HG02610 (cell line): Measurements from ENCODE around the gene PMF1.
"Not testable (repeated sequence)": the region's sequence is repeated elsewhere in the genome, so short reads cannot be mapped to it uniquely, and the experiment has no call there.

ENCODE experiments used
- ATAC-seq: cut with Tn5 transposase; IDR thresholded peaks from one replicate; pipeline ENCODE4 v1.9.1; 2021; ENCODE audit warnings: mild to moderate bottlenecking, moderate library complexity; ENCODE audit not compliant: unreplicated experiment

Gene PMF1

GRCh38 chr1:156195853-156196252, 17.0 kb upstream of the PMF1 start:
- no peak for ATAC-seq

- ATAC-seq, result no peak
These were observed 16.4 kb upstream of the PMF1 start for GRCh38 chr1:156196445-156196844.

DNA sequence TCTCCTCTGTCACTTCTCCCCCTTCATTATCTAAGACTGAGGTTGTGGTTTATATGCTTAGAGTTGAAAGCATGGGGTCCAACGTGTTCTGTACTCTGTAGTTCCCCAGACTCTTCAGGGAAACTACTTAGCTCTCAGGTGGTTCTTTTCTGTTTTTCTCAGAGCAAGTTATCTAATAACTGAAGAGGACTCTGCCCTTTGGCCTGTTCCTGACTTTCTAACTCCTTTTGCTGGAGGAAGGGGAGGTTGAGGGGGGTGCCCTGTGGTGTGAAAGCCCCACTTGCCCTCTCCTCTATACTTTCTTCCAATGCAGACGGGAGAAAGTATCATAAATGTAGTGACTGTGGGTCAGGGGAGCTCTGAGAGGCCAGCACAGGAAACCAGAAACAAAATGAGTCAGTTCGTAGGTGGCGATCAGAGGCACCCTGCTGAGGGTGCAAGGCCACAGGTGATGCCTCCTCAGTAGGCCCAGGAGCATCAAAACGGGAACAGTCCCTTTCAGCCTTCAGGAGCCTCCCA, 13.9 kb upstream of the PMF1 start:
- peak; percentile 58 for ATAC-seq

- ATAC-seq, result no peak
These were observed 12.8 kb upstream of the PMF1 start for GRCh38 chr1:156200044-156200443.

- ATAC-seq, result no peak
These were observed 9.5 kb upstream of the PMF1 start for GRCh38 chr1:156203331-156203730.

- ATAC-seq, result no peak
These were observed 8.1 kb upstream of the PMF1 start for GRCh38 chr1:156204686-156205085.

- ATAC-seq, result no peak
These were observed 1.6 kb upstream of the PMF1 start for GRCh38 chr1:156211243-156211642.

DNA sequence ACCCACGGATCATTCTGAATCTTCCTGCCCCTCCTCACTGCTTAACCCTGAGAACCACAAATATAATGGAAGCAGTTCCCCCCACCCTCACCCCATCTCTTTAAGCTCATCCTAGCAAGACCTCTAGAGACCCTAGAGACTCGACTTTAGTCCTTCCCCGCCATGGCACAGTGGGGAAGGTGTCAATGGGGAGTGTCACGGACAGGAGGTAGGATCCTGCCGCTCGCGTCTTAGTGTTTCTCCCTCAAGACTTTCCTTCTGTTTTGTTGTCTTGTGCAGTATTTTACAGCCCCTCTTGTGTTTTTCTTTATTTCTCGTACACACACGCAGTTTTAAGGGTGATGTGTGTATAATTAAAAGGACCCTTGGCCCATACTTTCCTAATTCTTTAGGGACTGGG, 677 bp upstream of the PMF1 start:
- no peak for ATAC-seq

GRCh38 chr1:156213644-156213966, 798 bp downstream of the PMF1 start:
- ATAC-seq, result no peak

- ATAC-seq, result no peak
These were observed 1.4 kb downstream of the PMF1 start for GRCh38 chr1:156214024-156214748.

DNA sequence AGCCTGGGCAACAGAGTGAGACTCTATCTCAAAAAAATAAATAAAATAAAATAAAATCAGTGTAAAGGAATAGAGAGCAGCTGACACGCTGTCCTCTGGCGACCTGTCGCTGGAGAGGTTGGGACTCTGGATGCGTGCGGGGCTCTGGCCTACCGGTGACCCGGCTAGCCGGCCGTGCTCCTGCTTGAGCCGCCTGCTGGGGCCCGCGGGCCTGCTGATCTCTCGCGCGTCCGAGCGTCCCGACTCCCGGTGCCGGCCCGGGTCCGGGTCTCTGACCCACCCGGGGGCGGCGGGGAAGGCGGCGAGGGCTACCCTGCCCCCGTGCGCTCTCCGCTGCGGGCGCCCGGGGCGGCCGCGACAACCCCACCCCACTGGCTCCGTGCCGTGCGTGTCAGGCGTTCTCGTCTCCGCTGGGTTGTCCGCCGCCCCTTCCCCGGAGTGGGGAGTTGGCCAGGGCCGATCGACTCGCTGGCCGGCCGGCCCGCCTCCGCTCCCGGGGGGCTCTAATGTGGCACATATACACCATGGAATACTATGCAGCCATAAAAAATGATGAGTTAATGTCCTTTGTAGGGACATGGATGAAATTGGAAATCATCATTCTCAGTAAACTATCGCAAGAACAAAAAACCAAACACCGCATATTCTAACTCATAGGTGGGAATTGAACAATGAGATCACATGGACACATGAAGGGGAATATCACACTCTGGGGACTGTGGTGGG, 3.7 kb downstream of the PMF1 start:
- ATAC-seq, result not testable (repeated sequence)

- no peak for ATAC-seq
These were observed 5.1 kb downstream of the PMF1 start for GRCh38 chr1:156217871-156218270.

GRCh38 chr1:156220226-156220625, 7.4 kb downstream of the PMF1 start:
- no peak for ATAC-seq

GRCh38 chr1:156221986-156222692, 9.3 kb downstream of the PMF1 start:
- no peak for ATAC-seq

- no peak for ATAC-seq
These were observed 12.8 kb downstream of the PMF1 start for GRCh38 chr1:156225677-156226014.

DNA sequence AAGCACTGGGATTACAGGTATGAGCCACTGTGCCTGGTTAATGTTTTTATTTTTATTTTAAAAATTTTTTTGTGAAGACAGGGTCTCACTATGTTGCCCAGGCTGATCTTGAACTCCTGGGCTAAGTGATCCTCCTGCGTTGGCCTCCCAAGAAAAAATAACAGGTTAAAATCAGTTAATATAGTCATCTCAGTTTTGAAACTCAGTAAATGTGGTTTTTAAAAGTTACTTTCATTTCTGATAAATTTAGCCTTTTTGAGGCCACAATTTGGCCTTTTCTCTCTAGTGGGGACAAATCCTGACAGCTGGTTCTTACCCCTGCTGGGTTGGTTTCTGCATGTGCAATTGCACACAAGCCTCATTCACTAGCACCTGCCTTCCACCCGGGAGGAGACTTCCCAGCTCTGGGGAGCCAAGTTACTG, 13.3 kb downstream of the PMF1 start:
- ATAC-seq, result peak; percentile 63

DNA sequence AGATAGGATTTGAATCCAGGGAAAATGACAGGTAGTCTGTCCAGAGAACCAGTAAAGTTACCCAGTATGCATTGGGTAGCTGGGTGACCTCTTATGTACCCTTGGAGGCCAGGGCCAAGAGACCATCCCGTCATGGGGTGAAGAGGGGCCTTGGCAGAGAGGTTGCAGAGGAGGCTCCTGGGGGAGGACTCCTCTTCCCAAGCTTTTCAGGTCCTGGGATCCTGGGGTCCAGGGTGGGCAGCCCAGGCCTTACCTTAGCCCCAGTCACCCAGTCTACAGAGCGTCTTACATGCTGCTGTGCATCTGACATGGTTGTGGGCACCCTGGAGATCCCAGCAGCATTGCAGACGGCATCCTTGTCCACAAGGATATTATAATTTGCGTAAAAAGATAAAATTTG, 14.0 kb downstream of the PMF1 start:
- ATAC-seq, result no peak

GRCh38 chr1:156228501-156228900, 15.7 kb downstream of the PMF1 start:
- ATAC-seq, result no peak

- ATAC-seq, result no peak
These were observed 17.1 kb downstream of the PMF1 start for GRCh38 chr1:156229809-156230472.

- ATAC-seq, result no peak
These were observed 17.6 kb downstream of the PMF1 start for GRCh38 chr1:156230473-156230837.

GRCh38 chr1:156232201-156232894, 19.5 kb downstream of the PMF1 start:
- no peak for ATAC-seq
